Erythroblast (primary cell): ENCODE measurements around the gene VPS26B.

Source experiments
- GATA1 ChIP-seq: IDR thresholded peaks from 2 replicates; pipeline ENCODE4 v1.6.1; 2011; ENCODE audit warnings: low read depth, mild to moderate bottlenecking, control low read depth, low read length, moderate library complexity
- POLR2A ChIP-seq: IDR thresholded peaks from 2 replicates; pipeline ENCODE4 v1.6.1; 2011; ENCODE audit warnings: mild to moderate bottlenecking, low read length

GRCh38 chr11:134238956-134239355 lies 14.5 kb downstream of the VPS26B start:
- no peak for TF ChIP-seq POLR2A
- no peak for TF ChIP-seq GATA1
